ENCODE results near the gene GYS1. TPM values are rescaled to one million over a fixed set of nuclear protein-coding genes. Genes with fewer than 3 reads are reported as not detected.
"Not testable (repeated sequence)": the region's sequence is repeated elsewhere in the genome, so short reads cannot be mapped to it uniquely, and the experiment has no call there.

Gene GYS1
- total RNA-seq, 2 donors from 2014 or later = 21.6 to 24.2 TPM

DNA sequence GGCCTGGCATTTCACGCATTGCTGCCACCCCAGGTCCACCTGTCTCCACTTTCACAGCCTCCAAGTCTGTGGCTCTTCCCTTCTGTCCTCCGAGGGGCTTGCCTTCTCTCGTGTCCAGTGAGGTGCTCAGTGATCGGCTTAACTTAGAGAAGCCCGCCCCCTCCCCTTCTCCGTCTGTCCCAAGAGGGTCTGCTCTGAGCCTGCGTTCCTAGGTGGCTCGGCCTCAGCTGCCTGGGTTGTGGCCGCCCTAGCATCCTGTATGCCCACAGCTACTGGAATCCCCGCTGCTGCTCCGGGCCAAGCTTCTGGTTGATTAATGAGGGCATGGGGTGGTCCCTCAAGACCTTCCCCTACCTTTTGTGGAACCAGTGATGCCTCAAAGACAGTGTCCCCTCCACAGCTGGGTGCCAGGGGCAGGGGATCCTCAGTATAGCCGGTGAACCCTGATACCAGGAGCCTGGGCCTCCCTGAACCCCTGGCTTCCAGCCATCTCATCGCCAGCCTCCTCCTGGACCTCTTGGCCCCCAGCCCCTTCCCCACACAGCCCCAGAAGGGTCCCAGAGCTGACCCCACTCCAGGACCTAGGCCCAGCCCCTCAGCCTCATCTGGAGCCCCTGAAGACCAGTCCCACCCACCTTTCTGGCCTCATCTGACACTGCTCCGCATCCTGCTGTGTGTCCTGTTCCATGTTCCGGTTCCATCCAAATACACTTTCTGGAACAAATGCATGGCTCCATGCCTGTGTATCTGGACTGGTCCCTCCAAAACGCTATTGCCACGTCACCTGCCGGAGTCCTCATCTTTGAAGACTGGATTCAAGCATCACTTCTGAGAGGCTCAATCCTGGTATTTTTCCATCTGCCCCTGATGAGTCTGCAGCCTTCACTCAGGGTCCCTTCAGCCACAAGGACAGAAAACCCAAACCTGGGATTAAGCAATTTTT, 70.3 kb downstream of the GYS1 start:
- no peak for DNase-seq

DNA sequence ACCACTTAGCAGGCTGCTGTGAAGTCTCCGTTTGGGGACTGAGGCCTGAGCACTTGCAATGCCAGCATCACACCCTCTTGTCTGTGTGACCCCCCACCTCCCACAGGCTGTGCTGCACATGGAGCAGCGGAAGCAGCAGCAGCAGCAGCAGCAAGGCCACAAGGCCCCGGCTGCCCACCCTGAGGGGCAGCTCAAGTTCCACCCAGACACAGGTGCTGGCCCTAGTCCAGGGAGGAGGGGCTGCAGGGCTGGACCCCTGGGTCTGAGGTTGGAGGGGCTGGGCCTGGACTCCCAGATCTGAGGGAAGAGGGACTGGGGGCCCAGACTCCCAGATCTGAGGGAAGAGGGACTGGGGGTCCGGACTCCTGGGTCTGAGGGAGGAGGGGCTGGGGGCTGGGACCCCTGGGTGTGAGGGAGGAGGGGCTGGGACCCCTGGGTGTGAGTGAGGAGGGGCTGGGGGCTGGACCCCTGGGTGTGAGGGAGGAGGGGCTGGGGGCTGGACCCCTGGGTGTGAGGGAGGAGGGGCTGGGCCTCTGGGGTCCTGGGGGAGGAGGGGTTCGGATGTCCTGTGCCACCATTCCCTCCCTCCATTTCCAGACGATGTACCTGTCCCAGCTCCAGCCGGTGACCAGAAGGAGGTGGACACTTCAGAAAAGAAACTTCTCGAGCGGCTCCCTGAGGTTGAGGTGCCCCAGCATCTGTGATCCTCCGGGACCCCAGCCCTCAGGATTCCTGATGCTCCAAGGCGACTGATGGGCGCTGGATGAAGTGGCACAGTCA, 71.2 kb downstream of the GYS1 start:
- Mint-ChIP-seq H3K36me3 (ENCODE audit: low read depth) (no peaks in the 10 kb centered on the region), H3K27me3 (no peaks in the 10 kb centered on the region), H3K4me1 (peaks cover 2% of the 10 kb centered on the region), H3K27ac (no peak overlapping the region), H3K4me3 (no peak overlapping the region)
- DNase-seq = no peak
- ATAC-seq = no peak
- no peaks in the 10 kb centered on the region for H3K9me3 ChIP-seq (ENCODE audit: control insufficient read depth, low read length, poor library complexity, severe bottlenecking)

More for the DNA sequence above, 70.3 kb downstream of the GYS1 start:
- H3K27me3 Mint-ChIP-seq = no peaks in the 10 kb centered on the region
- no peak for ATAC-seq
- no peak overlapping the region for H3K27ac Mint-ChIP-seq
- peaks cover 2% of the 10 kb centered on the region for H3K4me1 Mint-ChIP-seq
- H3K9me3 ChIP-seq (ENCODE audit: control insufficient read depth, low read length, poor library complexity, severe bottlenecking) = no peaks in the 10 kb centered on the region
- no peak overlapping the region for H3K4me3 Mint-ChIP-seq
- H3K36me3 Mint-ChIP-seq (ENCODE audit: low read depth) = no peaks in the 10 kb centered on the region

DNA sequence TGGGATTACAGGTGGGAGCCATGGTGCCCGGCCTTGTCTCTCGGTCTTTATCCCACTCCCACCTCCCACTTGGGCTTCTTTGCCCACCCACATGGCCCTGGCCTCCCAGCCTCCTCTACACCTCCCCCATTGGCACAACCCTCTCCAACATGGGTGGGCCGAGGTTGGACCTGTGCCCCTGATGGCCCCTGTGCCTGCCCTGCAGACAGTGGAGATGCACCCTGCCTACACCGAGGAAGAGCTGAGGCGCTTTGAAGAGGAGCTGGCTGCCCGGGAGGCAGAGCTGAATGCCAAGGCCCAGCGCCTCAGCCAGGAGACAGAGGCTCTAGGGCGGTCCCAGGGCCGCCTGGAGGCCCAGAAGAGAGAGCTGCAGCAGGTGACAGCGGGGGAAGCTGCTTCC, 72.2 kb downstream of the GYS1 start:
- Mint-ChIP-seq H3K27ac (no peak overlapping the region), H3K4me1 (peaks cover 3% of the 10 kb centered on the region), H3K27me3 (no peaks in the 10 kb centered on the region), H3K4me3 (no peak overlapping the region), H3K36me3 (ENCODE audit: low read depth) (peaks cover 1% of the 10 kb centered on the region)
- ATAC-seq (no peak), DNase-seq (no peak)
- H3K9me3 ChIP-seq (ENCODE audit: control insufficient read depth, low read length, poor library complexity, severe bottlenecking) = no peaks in the 10 kb centered on the region

DNA sequence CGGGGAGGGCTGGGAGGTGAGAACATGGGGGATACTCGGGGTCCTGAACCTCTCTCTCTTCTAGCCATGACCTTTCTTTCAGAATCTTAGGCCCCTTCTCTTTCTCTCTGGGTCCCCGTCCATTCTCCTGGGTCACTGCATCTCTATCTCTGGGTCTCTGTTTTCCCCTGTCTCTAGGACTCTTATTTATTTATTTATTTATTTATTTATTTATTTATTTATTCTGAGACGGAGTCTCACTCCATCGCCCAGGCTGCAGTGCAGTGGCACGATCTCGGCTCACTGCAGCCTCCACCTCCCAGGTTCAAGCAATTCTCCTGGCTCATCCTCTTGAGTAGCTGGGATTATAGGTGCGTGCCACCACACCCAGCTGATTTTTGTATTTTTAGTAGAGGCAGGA, 73.8 kb downstream of the GYS1 start:
- H3K4me3 Mint-ChIP-seq; H3K27me3 Mint-ChIP-seq; H3K4me1 Mint-ChIP-seq; ATAC-seq; H3K9me3 ChIP-seq (ENCODE audit: control insufficient read depth, low read length, poor library complexity, severe bottlenecking); H3K27ac Mint-ChIP-seq; DNase-seq; H3K36me3 Mint-ChIP-seq (ENCODE audit: low read depth): not testable (repeated sequence)

DNA sequence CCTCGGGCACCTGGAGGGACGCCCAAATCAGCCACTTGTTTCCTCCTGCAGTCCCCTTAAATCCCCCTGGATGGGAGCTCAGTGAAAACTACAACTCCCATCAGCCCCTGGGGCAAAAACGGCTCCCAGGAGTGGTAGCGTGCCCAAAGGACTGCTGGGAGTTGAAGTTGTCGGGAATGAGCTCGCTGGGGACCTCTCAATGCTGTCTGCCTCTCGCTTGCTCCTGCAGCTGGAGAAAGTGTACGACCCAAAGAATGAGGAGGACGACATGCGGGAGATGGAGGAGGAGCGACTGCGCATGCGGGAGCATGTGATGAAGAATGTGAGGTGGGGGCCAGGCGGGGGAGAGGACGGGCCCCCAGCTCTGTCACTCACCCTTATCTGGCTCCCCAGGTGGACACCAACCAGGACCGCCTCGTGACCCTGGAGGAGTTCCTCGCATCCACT, 74.3 kb downstream of the GYS1 start:
- Mint-ChIP-seq H3K4me3 (no peak overlapping the region), H3K27ac (no peak overlapping the region), H3K36me3 (ENCODE audit: low read depth) (peaks cover 4% of the 10 kb centered on the region), H3K27me3 (no peaks in the 10 kb centered on the region), H3K4me1 (peaks cover 5% of the 10 kb centered on the region)
- no peaks in the 10 kb centered on the region for H3K9me3 ChIP-seq (ENCODE audit: control insufficient read depth, low read length, poor library complexity, severe bottlenecking)
- ATAC-seq = no peak
- DNase-seq = no peak

Other genes with a start within 250 kb of the GYS1 start
- gene IZUMO1, start 246.4 kb downstream of the GYS1 start, total RNA-seq = not detected
- gene FUT1, start 240.7 kb downstream of the GYS1 start, total RNA-seq = under 1 TPM; 0.07 to 0.16 TPM
- not detected for gene FGF21, start 237.8 kb downstream of the GYS1 start, total RNA-seq
- 10 to 100 TPM; 14.0 to 14.6 TPM for gene BCAT2, start 182.3 kb downstream of the GYS1 start, total RNA-seq
- gene HSD17B14, start 156.8 kb downstream of the GYS1 start, total RNA-seq = under 1 TPM in 1 of 2 donors, not detected in 1; 0.44 TPM
- 1 to 10 TPM in 1 of 2 donors, under 1 TPM in 1; 0.42 to 3.0 TPM for gene PLEKHA4, start 124.7 kb downstream of the GYS1 start, total RNA-seq
- gene PPP1R15A, start 120.9 kb downstream of the GYS1 start, total RNA-seq = 1,000 to 10,000 TPM in 1 of 2 donors, 100 to 1,000 TPM in 1; 954 to 1,165 TPM
- not detected for gene TULP2, start 94.6 kb downstream of the GYS1 start, total RNA-seq
- gene NUCB1, start 93.0 kb downstream of the GYS1 start, total RNA-seq = 100 to 1,000 TPM; 118 to 135 TPM
- under 1 TPM; 0.50 to 0.86 TPM for gene DHDH, start 59.6 kb downstream of the GYS1 start, total RNA-seq
- gene BAX, start 38.4 kb downstream of the GYS1 start, total RNA-seq = 100 to 1,000 TPM in 1 of 2 donors, 10 to 100 TPM in 1; 89.2 to 104 TPM
- gene FTL, start 28.0 kb downstream of the GYS1 start, total RNA-seq = 100 to 1,000 TPM; 612 to 898 TPM
- gene RUVBL2, start 578 bp upstream of the GYS1 start, total RNA-seq = 10 to 100 TPM; 20.2 to 25.5 TPM
- not detected for gene LHB, start 23.8 kb upstream of the GYS1 start, total RNA-seq
- gene CGB3, start 31.0 kb upstream of the GYS1 start, total RNA-seq = not detected
- gene CGB2, start 38.6 kb upstream of the GYS1 start, total RNA-seq = not detected
- not detected for gene CGB1, start 43.6 kb upstream of the GYS1 start, total RNA-seq
- not detected for gene CGB5, start 50.5 kb upstream of the GYS1 start, total RNA-seq
- not detected for gene CGB8, start 55.8 kb upstream of the GYS1 start, total RNA-seq
- gene CGB7, start 64.4 kb upstream of the GYS1 start, total RNA-seq = not detected
- not detected for gene NTF4, start 71.5 kb upstream of the GYS1 start, total RNA-seq
- not detected for gene KCNA7, start 79.4 kb upstream of the GYS1 start, total RNA-seq
- 100 to 1,000 TPM; 352 to 394 TPM for gene SNRNP70, start 92.1 kb upstream of the GYS1 start, total RNA-seq
- 1 to 10 TPM; 4.7 to 5.2 TPM for gene LIN7B, start 121.1 kb upstream of the GYS1 start, total RNA-seq
- gene C19orf73, start 125.8 kb upstream of the GYS1 start, total RNA-seq = 1 to 10 TPM; 3.6 to 3.9 TPM
- 1 to 10 TPM; 2.6 to 3.9 TPM for gene PPFIA3, start 126.2 kb upstream of the GYS1 start, total RNA-seq
- not detected for gene HRC, start 162.1 kb upstream of the GYS1 start, total RNA-seq
- gene TRPM4, start 164.5 kb upstream of the GYS1 start, total RNA-seq = under 1 TPM in 1 of 2 donors, not detected in 1; 0.25 TPM

Data from T-helper 17 cell (primary cell).